ENCODE results near the gene SNN.

DNA sequence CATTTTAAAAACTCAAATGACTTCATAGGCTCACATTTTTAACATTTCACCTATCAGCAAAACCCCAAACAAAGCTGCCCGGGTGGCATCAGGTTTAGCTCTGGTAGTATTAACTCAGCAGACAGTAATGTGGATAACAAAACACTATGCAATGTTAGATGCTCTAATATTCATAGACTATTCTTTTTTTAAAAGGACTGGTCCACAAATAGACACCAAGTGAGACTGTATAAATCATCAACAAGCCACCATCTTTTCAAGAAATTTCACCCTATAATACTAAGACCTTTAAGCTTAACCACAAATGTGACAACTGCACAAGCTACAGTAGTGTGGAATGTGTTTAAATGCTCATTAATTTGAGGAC is 20.2 kb downstream of the SNN start:
- TF ChIP-seq, protein P1, sequence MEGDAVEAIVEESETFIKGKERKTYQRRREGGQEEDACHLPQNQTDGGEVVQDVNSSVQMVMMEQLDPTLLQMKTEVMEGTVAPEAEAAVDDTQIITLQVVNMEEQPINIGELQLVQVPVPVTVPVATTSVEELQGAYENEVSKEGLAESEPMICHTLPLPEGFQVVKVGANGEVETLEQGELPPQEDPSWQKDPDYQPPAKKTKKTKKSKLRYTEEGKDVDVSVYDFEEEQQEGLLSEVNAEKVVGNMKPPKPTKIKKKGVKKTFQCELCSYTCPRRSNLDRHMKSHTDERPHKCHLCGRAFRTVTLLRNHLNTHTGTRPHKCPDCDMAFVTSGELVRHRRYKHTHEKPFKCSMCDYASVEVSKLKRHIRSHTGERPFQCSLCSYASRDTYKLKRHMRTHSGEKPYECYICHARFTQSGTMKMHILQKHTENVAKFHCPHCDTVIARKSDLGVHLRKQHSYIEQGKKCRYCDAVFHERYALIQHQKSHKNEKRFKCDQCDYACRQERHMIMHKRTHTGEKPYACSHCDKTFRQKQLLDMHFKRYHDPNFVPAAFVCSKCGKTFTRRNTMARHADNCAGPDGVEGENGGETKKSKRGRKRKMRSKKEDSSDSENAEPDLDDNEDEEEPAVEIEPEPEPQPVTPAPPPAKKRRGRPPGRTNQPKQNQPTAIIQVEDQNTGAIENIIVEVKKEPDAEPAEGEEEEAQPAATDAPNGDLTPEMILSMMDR (IDR thresholded peaks at IDR 0.05) = no peak
- TF ChIP-seq ZFX (IDR thresholded peaks at IDR 0.05; ENCODE audit: borderline replicate concordance) = no peak

Data from 22Rv1 (cell line).